HEK293 (cell line): Measurements from ENCODE around the gene CEP85L.
A peak's percentile ranks its signal among the peaks of the same experiment; 100 is the strongest.

Experiments used
- CTCF ChIA-PET: fragments of 350-600 bp; formaldehyde crosslinking; extraction: SDS; loops from one replicate; lab custom pipeline; 2021; ENCODE audit warnings: antibody characterized with exemption; lab: Yijun Ruan, JAX
- POLR2A ChIA-PET: fragments of 300-600 bp; formaldehyde crosslinking; extraction: SDS; loops from one replicate; lab custom pipeline; 2020; ENCODE audit warnings: antibody characterized with exemption, inconsistent platforms; lab: Yijun Ruan, JAX
- H3K27ac ChIP-seq: fragments of 200-500 bp; sonication (Bioruptor generic); 2 replicates; pipeline ENCODE4 v1.5.1; 2014; ENCODE audit warnings: low read depth, low read length, control low read depth, inconsistent platforms; ENCODE audit errors: extremely low read depth
- H3K36me3 ChIP-seq, 2 experiments: fragments of 200-500 bp in 1 of 2; sonication (Bioruptor generic) in 1 of 2; 1 replicate in 1 of 2; 2 replicates in 1 of 2; pipeline ENCODE4 v1.5.1; 2014 to 2017; ENCODE audit warnings: inconsistent platforms in 2 of 2, low read length in 2 of 2; ENCODE audit not compliant: control insufficient read depth in 2 of 2, insufficient read depth in 1 of 2
- H3K4me1 ChIP-seq: fragments of 200-500 bp; sonication (Bioruptor generic); 2 replicates; pipeline ENCODE4 v1.5.1; 2014; ENCODE audit warnings: mild to moderate bottlenecking, low read length, inconsistent platforms; ENCODE audit not compliant: control insufficient read depth, insufficient read depth
- H3K4me3 ChIP-seq: 2 replicates; pipeline ENCODE4 v1.5.1; 2011; ENCODE audit warnings: low read depth, mild to moderate bottlenecking, control low read depth, low read length, moderate library complexity
- H3K9me3 ChIP-seq: fragments of 200-500 bp; sonication (Bioruptor generic); 2 replicates; pipeline ENCODE4 v1.5.1; 2014; ENCODE audit warnings: low read depth, low read length, inconsistent platforms; ENCODE audit not compliant: control insufficient read depth, insufficient read depth
- HOXA7 ChIP-seq: sonication (generic); formaldehyde crosslinking; IDR thresholded peaks from 2 replicates; pipeline ENCODE4 v1.8.1; 2022; ENCODE audit warnings: missing genetic modification reagents, borderline replicate concordance
- KLF16 ChIP-seq: fragments of 450-650 bp; formaldehyde crosslinking; IDR thresholded peaks from 2 replicates; pipeline ENCODE4 v1.5.1; 2017; ENCODE audit warnings: missing biosample characterization, missing genetic modification characterization
- KLF9 ChIP-seq: fragments of 450-650 bp; formaldehyde crosslinking; IDR thresholded peaks from 2 replicates; pipeline ENCODE4 v1.5.1; 2016; ENCODE audit warnings: missing biosample characterization, missing genetic modification characterization, low read depth
- MZF1 ChIP-seq: fragments of 450-650 bp; formaldehyde crosslinking; IDR thresholded peaks from 2 replicates; pipeline ENCODE4 v1.5.1; 2017; ENCODE audit warnings: missing biosample characterization, missing genetic modification characterization, borderline replicate concordance
- OSR2 ChIP-seq: fragments of 450-650 bp; formaldehyde crosslinking; IDR thresholded peaks from 2 replicates; pipeline ENCODE4 v1.5.1; 2016; ENCODE audit warnings: missing biosample characterization, missing genetic modification characterization
- ZEB2 ChIP-seq: fragments of 450-650 bp; formaldehyde crosslinking; IDR thresholded peaks from 2 replicates; pipeline ENCODE4 v1.5.1; 2016; ENCODE audit warnings: missing biosample characterization, missing genetic modification characterization
- ZFHX2 ChIP-seq: fragments of 450-650 bp; formaldehyde crosslinking; conservative IDR thresholded peaks from 2 replicates; pipeline ENCODE4 v1.5.1; 2016; ENCODE audit warnings: missing biosample characterization, missing genetic modification characterization
- ZNF335 ChIP-seq: fragments of 450-650 bp; formaldehyde crosslinking; conservative IDR thresholded peaks from 2 replicates; pipeline ENCODE4 v1.5.1; 2016; ENCODE audit warnings: missing biosample characterization, missing genetic modification characterization
- ZNF404 ChIP-seq: fragments of 450-650 bp; formaldehyde crosslinking; IDR thresholded peaks from 2 replicates; pipeline ENCODE4 v1.5.1; 2017; ENCODE audit warnings: missing biosample characterization, missing genetic modification characterization
- ZNF529 ChIP-seq: fragments of 450-650 bp; formaldehyde crosslinking; IDR thresholded peaks from 2 replicates; pipeline ENCODE4 v1.5.1; 2017; ENCODE audit warnings: missing genetic modification characterization, missing biosample characterization; ENCODE audit not compliant: insufficient replicate concordance
- ZNF549 ChIP-seq: fragments of 450-650 bp; IDR thresholded peaks from 2 replicates; pipeline ENCODE4 v1.5.1; 2018; ENCODE audit warnings: missing biosample characterization, missing genetic modification characterization, mild to moderate bottlenecking, inconsistent platforms, moderate library complexity
- ZNF626 ChIP-seq: fragments of 450-650 bp; sonication (Bioruptor Pico); formaldehyde crosslinking; IDR thresholded peaks from 2 replicates; pipeline ENCODE4 v1.5.1; 2018; ENCODE audit warnings: missing biosample characterization, missing genetic modification characterization, inconsistent platforms
- ZNF629 ChIP-seq: fragments of 450-650 bp; formaldehyde crosslinking; IDR thresholded peaks from 2 replicates; pipeline ENCODE4 v1.5.1; 2017; ENCODE audit warnings: missing biosample characterization, missing genetic modification characterization
- ZNF654 ChIP-seq: fragments of 450-650 bp; formaldehyde crosslinking; IDR thresholded peaks from 2 replicates; pipeline ENCODE4 v1.5.1; 2016; ENCODE audit warnings: low read depth, missing biosample characterization, missing genetic modification characterization
- ZSCAN16 ChIP-seq: fragments of 450-650 bp; formaldehyde crosslinking; IDR thresholded peaks from 2 replicates; pipeline ENCODE4 v1.5.1; 2016; ENCODE audit warnings: missing biosample characterization, missing genetic modification characterization
- TF ChIP-seq, protein P1 (sequence below): fragments of 450-650 bp; formaldehyde crosslinking; IDR thresholded peaks from 2 replicates; pipeline ENCODE4 v1.5.1; 2016; ENCODE audit warnings: missing biosample characterization, missing genetic modification characterization
- TF ChIP-seq, protein P2 (sequence below): fragments of 450-650 bp; formaldehyde crosslinking; IDR thresholded peaks from 2 replicates; pipeline ENCODE4 v1.5.1; 2016; ENCODE audit warnings: missing biosample characterization, missing genetic modification characterization, borderline replicate concordance

CEP85L gene

DNA sequence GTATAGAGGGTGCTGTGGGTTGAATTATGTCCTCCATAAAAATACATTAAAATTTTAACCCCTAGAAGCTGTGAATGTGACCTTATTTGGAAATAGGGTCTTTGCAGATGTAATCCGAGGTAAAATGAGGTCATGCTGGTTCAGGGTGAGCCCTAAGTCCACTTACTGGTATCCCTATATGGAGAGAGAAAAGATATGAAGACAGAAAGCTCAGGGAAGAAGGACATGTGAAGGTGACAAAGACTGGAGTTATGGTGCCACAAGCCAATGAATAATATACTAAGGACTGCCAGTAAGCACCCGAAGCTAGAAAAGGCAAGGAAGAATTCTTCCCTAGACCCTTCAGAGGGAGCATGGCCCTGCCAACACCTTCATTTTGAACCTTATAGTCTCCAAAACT is 53.1 kb downstream of the CEP85L start (continued):
- TF ChIP-seq, protein P1, sequence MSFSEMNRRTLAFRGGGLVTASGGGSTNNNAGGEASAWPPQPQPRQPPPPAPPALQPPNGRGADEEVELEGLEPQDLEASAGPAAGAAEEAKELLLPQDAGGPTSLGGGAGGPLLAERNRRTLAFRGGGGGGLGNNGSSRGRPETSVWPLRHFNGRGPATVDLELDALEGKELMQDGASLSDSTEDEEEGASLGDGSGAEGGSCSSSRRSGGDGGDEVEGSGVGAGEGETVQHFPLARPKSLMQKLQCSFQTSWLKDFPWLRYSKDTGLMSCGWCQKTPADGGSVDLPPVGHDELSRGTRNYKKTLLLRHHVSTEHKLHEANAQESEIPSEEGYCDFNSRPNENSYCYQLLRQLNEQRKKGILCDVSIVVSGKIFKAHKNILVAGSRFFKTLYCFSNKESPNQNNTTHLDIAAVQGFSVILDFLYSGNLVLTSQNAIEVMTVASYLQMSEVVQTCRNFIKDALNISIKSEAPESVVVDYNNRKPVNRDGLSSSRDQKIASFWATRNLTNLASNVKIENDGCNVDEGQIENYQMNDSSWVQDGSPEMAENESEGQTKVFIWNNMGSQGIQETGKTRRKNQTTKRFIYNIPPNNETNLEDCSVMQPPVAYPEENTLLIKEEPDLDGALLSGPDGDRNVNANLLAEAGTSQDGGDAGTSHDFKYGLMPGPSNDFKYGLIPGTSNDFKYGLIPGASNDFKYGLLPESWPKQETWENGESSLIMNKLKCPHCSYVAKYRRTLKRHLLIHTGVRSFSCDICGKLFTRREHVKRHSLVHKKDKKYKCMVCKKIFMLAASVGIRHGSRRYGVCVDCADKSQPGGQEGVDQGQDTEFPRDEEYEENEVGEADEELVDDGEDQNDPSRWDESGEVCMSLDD: no peak
- no peak for TF ChIP-seq ZNF404
- TF ChIP-seq ZNF629 (tag by site-specific recombination): no peak

DNA sequence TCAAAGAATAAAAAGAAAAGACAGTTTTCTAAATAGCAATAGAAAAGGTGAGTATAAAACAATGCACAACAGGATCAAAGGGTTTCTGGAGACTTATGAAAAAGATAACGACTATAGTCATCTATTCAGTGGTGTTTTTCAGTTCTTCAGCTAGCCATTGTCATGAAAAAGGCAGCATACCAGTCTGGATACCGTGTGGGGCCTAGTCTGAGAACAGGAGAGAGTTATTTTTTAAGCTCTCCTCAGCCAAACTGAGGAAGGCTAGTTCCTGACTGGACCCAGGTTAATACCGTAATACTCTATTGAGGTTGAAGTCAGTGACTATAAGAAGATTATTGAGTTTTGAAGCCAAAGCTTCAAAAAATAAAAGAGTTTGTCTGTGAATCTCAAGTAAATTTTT is 53.8 kb downstream of the CEP85L start:
- TF ChIP-seq, protein P2, sequence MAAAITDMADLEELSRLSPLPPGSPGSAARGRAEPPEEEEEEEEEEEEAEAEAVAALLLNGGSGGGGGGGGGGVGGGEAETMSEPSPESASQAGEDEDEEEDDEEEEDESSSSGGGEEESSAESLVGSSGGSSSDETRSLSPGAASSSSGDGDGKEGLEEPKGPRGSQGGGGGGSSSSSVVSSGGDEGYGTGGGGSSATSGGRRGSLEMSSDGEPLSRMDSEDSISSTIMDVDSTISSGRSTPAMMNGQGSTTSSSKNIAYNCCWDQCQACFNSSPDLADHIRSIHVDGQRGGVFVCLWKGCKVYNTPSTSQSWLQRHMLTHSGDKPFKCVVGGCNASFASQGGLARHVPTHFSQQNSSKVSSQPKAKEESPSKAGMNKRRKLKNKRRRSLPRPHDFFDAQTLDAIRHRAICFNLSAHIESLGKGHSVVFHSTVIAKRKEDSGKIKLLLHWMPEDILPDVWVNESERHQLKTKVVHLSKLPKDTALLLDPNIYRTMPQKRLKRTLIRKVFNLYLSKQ: no peak
- TF ChIP-seq ZNF335 (tag by site-specific recombination) (no peak), ZNF549 (peak; percentile 81), OSR2 (no peak)
- Histone ChIP-seq H3K36me3 (no peaks in the 10 kb centered on the region), H3K27ac (no peak overlapping the region), H3K9me3 (no peaks in the 10 kb centered on the region), H3K4me1 (no peaks in the 10 kb centered on the region), H3K4me3 (no peak overlapping the region)
- ChIA-PET CTCF (interaction anchor here (0.6 to 2.2 kb wide), 4 partner anchors 9 to 338 kb away, joined by 3 to 11 read pairs (median 4); no protein-coding TSS in a partner anchor), POLR2A (no interaction called here)

DNA sequence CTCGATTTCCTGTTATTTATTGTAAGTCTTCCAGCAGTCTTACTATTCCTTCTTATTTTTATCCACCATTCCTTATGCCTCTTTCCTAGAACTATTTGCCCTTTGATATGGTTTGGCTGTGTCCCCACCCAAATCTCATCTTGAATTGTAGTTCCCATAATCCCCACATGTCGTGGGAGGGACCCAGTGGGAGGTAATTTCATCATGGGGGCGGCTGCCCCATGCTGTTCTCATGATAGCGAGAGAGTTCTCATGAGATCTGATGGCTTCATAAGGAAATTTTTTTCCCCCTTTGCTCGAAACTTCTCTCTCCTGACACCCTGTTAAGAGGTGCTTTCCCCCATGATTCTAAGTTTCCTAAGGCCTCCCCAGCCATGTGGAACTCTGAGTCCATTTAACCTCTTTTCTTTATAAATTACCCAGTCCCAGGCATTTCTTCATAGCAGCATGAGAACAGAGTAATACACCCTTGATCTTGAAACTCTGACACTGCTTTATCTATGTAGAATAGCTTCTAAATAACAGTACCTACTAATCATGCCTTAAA is 54.5 kb downstream of the CEP85L start:
- Histone ChIP-seq H3K9me3 (no peaks in the 10 kb centered on the region), H3K4me3 (no peak overlapping the region), H3K36me3 (no peaks in the 10 kb centered on the region), H3K4me1 (no peaks in the 10 kb centered on the region), H3K27ac (no peak overlapping the region)
- ChIA-PET CTCF (interaction anchor here (0.6 to 2.2 kb wide), 2 partner anchors 17 to 338 kb away, joined by 3 to 11 read pairs; no protein-coding TSS in a partner anchor), POLR2A (no interaction called here)
- no peak for TF ChIP-seq ZEB2 (tag by site-specific recombination)
- 0 out of 2 replicates have a peak, but pooled peaks have one; percentile 15 for TF ChIP-seq ZFHX2 (tag by site-specific recombination)

DNA sequence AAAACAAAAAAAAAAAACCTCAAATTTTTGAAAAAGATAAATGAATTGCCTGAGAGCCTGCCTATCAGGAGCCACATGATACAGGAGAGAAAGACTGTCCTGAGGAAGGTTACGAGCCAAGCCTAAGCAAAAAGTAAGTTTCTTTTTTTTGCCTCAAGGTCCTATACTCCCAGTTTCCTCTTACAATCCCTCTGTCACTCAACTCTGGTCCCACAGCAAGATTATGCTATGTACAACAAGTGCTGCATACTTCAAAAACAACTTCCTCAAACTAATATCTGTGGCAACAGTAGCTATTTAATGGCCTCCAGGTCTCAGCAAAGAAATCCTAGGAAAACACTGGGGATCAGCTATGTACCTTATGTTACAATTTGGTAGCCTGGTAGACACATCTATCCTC is 56.5 kb downstream of the CEP85L start:
- ChIA-PET CTCF (interaction anchor here (0.6 to 0.8 kb wide), 2 partner anchors 13 to 33 kb away, joined by 3 read pairs; no protein-coding TSS in a partner anchor), POLR2A (no interaction called here)
- TF ChIP-seq HOXA7: no peak
- TF ChIP-seq ZNF529: no peak
- TF ChIP-seq MZF1 (tag by site-specific recombination): no peak
- no peak for TF ChIP-seq ZNF626
- no peak for TF ChIP-seq KLF9 (tag by site-specific recombination)
- TF ChIP-seq KLF16 (tag by site-specific recombination): no peak
- no peak for TF ChIP-seq ZSCAN16
- TF ChIP-seq ZNF654: no peak

More for the DNA sequence above, 56.5 kb downstream of the CEP85L start:
- Histone ChIP-seq H3K27ac (no peak overlapping the region), H3K4me1 (no peaks in the 10 kb centered on the region), H3K36me3 (no peaks in the 10 kb centered on the region), H3K9me3 (no peaks in the 10 kb centered on the region), H3K4me3 (no peak overlapping the region)
